HEK293 (cell line): ENCODE data around the gene ROBO1.

ENCODE experiments used
- CTCF ChIA-PET: fragments of 350-600 bp; formaldehyde crosslinking; extraction: SDS; loops from one replicate; lab custom pipeline; 2021; ENCODE audit warnings: antibody characterized with exemption; lab: Yijun Ruan, JAX
- POLR2A ChIA-PET: fragments of 300-600 bp; formaldehyde crosslinking; extraction: SDS; loops from one replicate; lab custom pipeline; 2020; ENCODE audit warnings: antibody characterized with exemption, inconsistent platforms; lab: Yijun Ruan, JAX
- H3K27ac ChIP-seq: fragments of 200-500 bp; sonication (Bioruptor generic); 2 replicates; pipeline ENCODE4 v1.5.1; 2014; ENCODE audit warnings: low read depth, low read length, control low read depth, inconsistent platforms; ENCODE audit errors: extremely low read depth
- H3K36me3 ChIP-seq, 2 experiments: fragments of 200-500 bp in 1 of 2; sonication (Bioruptor generic) in 1 of 2; 1 replicate in 1 of 2; 2 replicates in 1 of 2; pipeline ENCODE4 v1.5.1; 2014 to 2017; ENCODE audit warnings: inconsistent platforms in 2 of 2, low read length in 2 of 2; ENCODE audit not compliant: control insufficient read depth in 2 of 2, insufficient read depth in 1 of 2
- H3K4me1 ChIP-seq: fragments of 200-500 bp; sonication (Bioruptor generic); 2 replicates; pipeline ENCODE4 v1.5.1; 2014; ENCODE audit warnings: mild to moderate bottlenecking, low read length, inconsistent platforms; ENCODE audit not compliant: control insufficient read depth, insufficient read depth
- H3K4me3 ChIP-seq: 2 replicates; pipeline ENCODE4 v1.5.1; 2011; ENCODE audit warnings: low read depth, mild to moderate bottlenecking, control low read depth, low read length, moderate library complexity
- H3K9me3 ChIP-seq: fragments of 200-500 bp; sonication (Bioruptor generic); 2 replicates; pipeline ENCODE4 v1.5.1; 2014; ENCODE audit warnings: low read depth, low read length, inconsistent platforms; ENCODE audit not compliant: control insufficient read depth, insufficient read depth
- SCRT2 ChIP-seq: fragments of 450-650 bp; formaldehyde crosslinking; IDR thresholded peaks from 2 replicates; pipeline ENCODE4 v1.5.1; 2016; ENCODE audit warnings: missing biosample characterization, missing genetic modification characterization
- YY2 ChIP-seq: fragments of 450-650 bp; formaldehyde crosslinking; IDR thresholded peaks from 2 replicates; pipeline ENCODE4 v1.5.1; 2016; ENCODE audit warnings: missing biosample characterization, missing genetic modification characterization
- ZNF18 ChIP-seq: fragments of 450-650 bp; formaldehyde crosslinking; IDR thresholded peaks from 2 replicates; pipeline ENCODE4 v1.5.1; 2016; ENCODE audit warnings: missing biosample characterization, missing genetic modification characterization
- ZNF426 ChIP-seq: fragments of 450-650 bp; formaldehyde crosslinking; IDR thresholded peaks from 2 replicates; pipeline ENCODE4 v1.5.1; 2017; ENCODE audit warnings: missing biosample characterization, missing genetic modification characterization, mild to moderate bottlenecking, inconsistent platforms, moderate library complexity
- ZNF558 ChIP-seq: fragments of 450-650 bp; formaldehyde crosslinking; IDR thresholded peaks from 2 replicates; pipeline ENCODE4 v1.5.1; 2016; ENCODE audit warnings: missing biosample characterization, missing genetic modification characterization

The ROBO1 gene

DNA sequence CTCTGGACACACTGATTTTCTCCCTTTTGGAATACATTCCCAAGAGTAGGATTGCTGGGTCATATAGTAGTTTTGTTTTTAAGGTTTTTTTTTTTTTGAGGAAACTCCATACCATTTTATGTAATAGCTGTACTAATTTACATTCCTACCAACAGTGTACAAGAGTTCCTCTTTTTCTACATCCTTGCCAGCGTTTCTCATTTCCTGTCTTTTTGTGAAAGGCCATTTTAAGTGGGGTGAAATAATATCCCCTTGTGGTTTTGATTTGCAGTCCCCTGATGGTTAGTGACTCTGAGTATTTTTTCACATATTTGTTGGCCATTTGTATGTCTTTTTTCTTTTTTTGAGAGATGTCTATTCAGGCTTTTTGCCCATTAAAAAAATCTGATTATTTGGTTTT, 1205.5 kb downstream of the ROBO1 start:
- TF ChIP-seq ZNF558 (tag by site-specific recombination) (no peak), ZNF18 (tag by site-specific recombination) (no peak), ZNF426 (tag by site-specific recombination) (no peak), SCRT2 (tag by site-specific recombination) (no peak), YY2 (no peak)
- Histone ChIP-seq H3K27ac (no peak overlapping the region), H3K9me3 (no peaks in the 10 kb centered on the region), H3K4me3 (no peak overlapping the region), H3K4me1 (no peaks in the 10 kb centered on the region), H3K36me3 (no peaks in the 10 kb centered on the region)
- CTCF ChIA-PET: no interaction called here
- POLR2A ChIA-PET: no interaction called here
